ENCODE results near the gene ITGB6.

DNA sequence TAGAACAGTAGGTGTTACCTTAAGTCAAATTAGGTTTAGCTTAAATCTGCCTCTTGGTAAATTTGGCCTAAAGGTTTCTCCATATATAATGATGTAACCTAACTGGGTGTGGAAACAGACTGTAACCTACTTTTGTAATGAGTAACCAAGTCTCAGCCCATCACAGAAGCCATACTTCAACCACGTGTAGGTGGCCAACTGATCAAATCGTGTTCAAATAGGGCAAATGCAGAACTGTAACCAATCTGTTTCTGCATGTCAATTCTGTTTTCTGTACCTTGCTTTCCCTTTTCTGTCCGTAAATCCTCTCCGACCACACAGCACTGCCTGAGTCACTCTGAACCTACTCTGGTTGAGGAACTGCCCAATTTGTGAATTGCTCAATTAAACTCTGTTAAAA lies 103.7 kb downstream of the ITGB6 start:
- no peak for TF ChIP-seq POLR2A (IDR thresholded peaks at IDR 0.05)
- TF ChIP-seq, protein P1, sequence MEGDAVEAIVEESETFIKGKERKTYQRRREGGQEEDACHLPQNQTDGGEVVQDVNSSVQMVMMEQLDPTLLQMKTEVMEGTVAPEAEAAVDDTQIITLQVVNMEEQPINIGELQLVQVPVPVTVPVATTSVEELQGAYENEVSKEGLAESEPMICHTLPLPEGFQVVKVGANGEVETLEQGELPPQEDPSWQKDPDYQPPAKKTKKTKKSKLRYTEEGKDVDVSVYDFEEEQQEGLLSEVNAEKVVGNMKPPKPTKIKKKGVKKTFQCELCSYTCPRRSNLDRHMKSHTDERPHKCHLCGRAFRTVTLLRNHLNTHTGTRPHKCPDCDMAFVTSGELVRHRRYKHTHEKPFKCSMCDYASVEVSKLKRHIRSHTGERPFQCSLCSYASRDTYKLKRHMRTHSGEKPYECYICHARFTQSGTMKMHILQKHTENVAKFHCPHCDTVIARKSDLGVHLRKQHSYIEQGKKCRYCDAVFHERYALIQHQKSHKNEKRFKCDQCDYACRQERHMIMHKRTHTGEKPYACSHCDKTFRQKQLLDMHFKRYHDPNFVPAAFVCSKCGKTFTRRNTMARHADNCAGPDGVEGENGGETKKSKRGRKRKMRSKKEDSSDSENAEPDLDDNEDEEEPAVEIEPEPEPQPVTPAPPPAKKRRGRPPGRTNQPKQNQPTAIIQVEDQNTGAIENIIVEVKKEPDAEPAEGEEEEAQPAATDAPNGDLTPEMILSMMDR (IDR thresholded peaks at IDR 0.05 in 4 of 5, conservative IDR thresholded peaks at IDR 0.05 in 1 of 5) = no peak
